Immature natural killer cell (primary cell): ENCODE data around the gene ICA1. TPM values are rescaled to one million over a fixed set of nuclear protein-coding genes. Genes with fewer than 3 reads are reported as not detected.

Experiments used
- DNase-seq, 3 donors: peaks; one replicate each; pipeline ENCODE4 v3.0.0; 2022; ENCODE audit warnings: mixed read lengths in 1 of 3
- H3K27ac Mint-ChIP-seq, 6 donors: one replicate each; pipeline ENCODE4 v1.8.0; 2020; ENCODE audit warnings: mixed read lengths in 6 of 6, mild to moderate bottlenecking in 5 of 6, inconsistent platforms in 4 of 6, moderate library complexity in 3 of 6
- H3K27me3 Mint-ChIP-seq, 3 donors: one replicate each; pipeline ENCODE4 v1.8.0; 2020 to 2021; ENCODE audit warnings: low read depth in 3 of 3, mild to moderate bottlenecking in 3 of 3, mixed read lengths in 3 of 3, moderate library complexity in 3 of 3, inconsistent platforms in 1 of 3
- H3K36me3 Mint-ChIP-seq, 3 donors: one replicate each; pipeline ENCODE4 v1.8.0; 2020; ENCODE audit warnings: mixed read lengths in 3 of 3, inconsistent platforms in 2 of 3, mild to moderate bottlenecking in 2 of 3
- H3K4me1 Mint-ChIP-seq, 2 donors: one replicate each; pipeline ENCODE4 v1.8.0; 2020; ENCODE audit warnings: inconsistent platforms in 2 of 2, mild to moderate bottlenecking in 2 of 2, mixed read lengths in 2 of 2, moderate library complexity in 1 of 2
- H3K4me3 Mint-ChIP-seq, 5 donors: one replicate each; pipeline ENCODE4 v1.8.0; 2020; ENCODE audit warnings: mild to moderate bottlenecking in 5 of 5, mixed read lengths in 5 of 5, inconsistent platforms in 3 of 5, moderate library complexity in 3 of 5
- H3K9me3 Mint-ChIP-seq, 6 donors: one replicate each; pipeline ENCODE4 v1.8.0; 2020; ENCODE audit warnings: mild to moderate bottlenecking in 6 of 6, mixed read lengths in 6 of 6, inconsistent platforms in 4 of 6, moderate library complexity in 3 of 6
- polyA plus RNA-seq, 3 donors: library from polyadenylated mRNA; unstranded; fragments of 300-500 nt; fragmentation: Illumina TruSeq; gene quantifications; one replicate each; pipeline ENCODE4 v1.2.3, GENCODE V29; 2021

ICA1 gene
- polyA plus RNA-seq, 3 donors from 2014 or later = 3.8 to 6.9 (median 5.0) TPM

GRCh38 chr7:8165150-8165549, 96.8 kb downstream of the ICA1 start:
- Mint-ChIP-seq H3K36me3 (no peaks in the 10 kb centered on the region), H3K9me3 (no peaks in the 10 kb centered on the region), H3K4me1 (no peaks in the 10 kb centered on the region), H3K27ac (no peak overlapping the region), H3K27me3 (no peaks in the 10 kb centered on the region), H3K4me3 (no peak overlapping the region)
- no peak for DNase-seq

GRCh38 chr7:8162181-8162580, 99.8 kb downstream of the ICA1 start:
- DNase-seq = no peak
- Mint-ChIP-seq H3K4me3 (no peak overlapping the region), H3K9me3 (no peaks in the 10 kb centered on the region), H3K4me1 (no peaks in the 10 kb centered on the region), H3K36me3 (peaks cover 0 to 3% (median 0%) of the 10 kb centered on the region in 3 donors), H3K27me3 (no peaks in the 10 kb centered on the region), H3K27ac (no peak overlapping the region)

GRCh38 chr7:8161364-8161828, 100.6 kb downstream of the ICA1 start:
- Mint-ChIP-seq H3K4me3 (no peak overlapping the region), H3K4me1 (no peaks in the 10 kb centered on the region), H3K9me3 (no peaks in the 10 kb centered on the region), H3K27me3 (no peaks in the 10 kb centered on the region), H3K36me3 (peaks cover 0 to 5% (median 0%) of the 10 kb centered on the region in 3 donors), H3K27ac (no peak overlapping the region)
- DNase-seq = no peak

GRCh38 chr7:8160779-8161345, 101.1 kb downstream of the ICA1 start:
- H3K27ac Mint-ChIP-seq = no peak overlapping the region
- H3K27me3 Mint-ChIP-seq = no peaks in the 10 kb centered on the region
- H3K4me3 Mint-ChIP-seq = no peak overlapping the region
- peaks cover 0 to 5% (median 0%) of the 10 kb centered on the region in 3 donors for H3K36me3 Mint-ChIP-seq
- no peak for DNase-seq
- H3K9me3 Mint-ChIP-seq = no peaks in the 10 kb centered on the region
- H3K4me1 Mint-ChIP-seq = peaks cover 0 to under 1% of the 10 kb centered on the region in 2 donors

GRCh38 chr7:8160250-8160649, 101.7 kb downstream of the ICA1 start:
- peaks cover 0 to 5% (median 0%) of the 10 kb centered on the region in 3 donors for H3K36me3 Mint-ChIP-seq
- H3K27ac Mint-ChIP-seq = no peak overlapping the region
- H3K4me3 Mint-ChIP-seq = no peak overlapping the region
- H3K27me3 Mint-ChIP-seq = no peaks in the 10 kb centered on the region
- peaks cover 2 to 7% of the 10 kb centered on the region in 2 donors for H3K4me1 Mint-ChIP-seq
- H3K9me3 Mint-ChIP-seq = no peaks in the 10 kb centered on the region
- no peak for DNase-seq

GRCh38 chr7:8159595-8159994, 102.4 kb downstream of the ICA1 start:
- Mint-ChIP-seq H3K27me3 (no peaks in the 10 kb centered on the region), H3K27ac (no peak overlapping the region), H3K4me3 (no peak overlapping the region), H3K4me1 (peaks cover 4 to 13% of the 10 kb centered on the region in 2 donors), H3K36me3 (peaks cover 0 to 5% (median 0%) of the 10 kb centered on the region in 3 donors), H3K9me3 (no peaks in the 10 kb centered on the region)
- no peak for DNase-seq

- H3K27ac Mint-ChIP-seq = peak overlapping the region in 1 of 6 donors; percentile 14
These were observed 104.7 kb downstream of the ICA1 start for GRCh38 chr7:8157296-8157695.

GRCh38 chr7:8155836-8156235, 106.1 kb downstream of the ICA1 start:
- Mint-ChIP-seq H3K4me1 (peaks cover 30 to 43% of the 10 kb centered on the region in 2 donors), H3K9me3 (peaks cover 0 to 16% (median 5%) of the 10 kb centered on the region in 6 donors), H3K4me3 (no peak overlapping the region), H3K27me3 (peaks cover 11 to 22% (median 18%) of the 10 kb centered on the region in 3 donors), H3K36me3 (peaks cover 0 to 5% (median 0%) of the 10 kb centered on the region in 3 donors), H3K27ac (no peak overlapping the region)
- no peak for DNase-seq

More at GRCh38 chr7:8157296-8157695, 104.7 kb downstream of the ICA1 start:
- no peak for DNase-seq
- Mint-ChIP-seq H3K36me3 (peaks cover 0 to 5% (median 0%) of the 10 kb centered on the region in 3 donors), H3K4me3 (no peak overlapping the region), H3K4me1 (peaks cover 19 to 32% of the 10 kb centered on the region in 2 donors), H3K27me3 (peaks cover 9 to 13% (median 12%) of the 10 kb centered on the region in 3 donors), H3K9me3 (peaks cover 0 to 9% (median 5%) of the 10 kb centered on the region in 6 donors)

- peaks cover 41 to 56% of the 10 kb centered on the region in 2 donors for H3K4me1 Mint-ChIP-seq
- peak overlapping the region in 1 of 6 donors; percentile 34 for H3K27ac Mint-ChIP-seq
- H3K4me3 Mint-ChIP-seq = peak overlapping the region in 3 of 5 donors; percentile 15 to 46 (median 45)
- DNase-seq = no peak
- peaks cover 11 to 24% (median 18%) of the 10 kb centered on the region in 3 donors for H3K27me3 Mint-ChIP-seq
- H3K36me3 Mint-ChIP-seq = peaks cover 0 to 5% (median 0%) of the 10 kb centered on the region in 3 donors
- peaks cover 0 to 16% (median 5%) of the 10 kb centered on the region in 6 donors for H3K9me3 Mint-ChIP-seq
These were observed 107.7 kb downstream of the ICA1 start for GRCh38 chr7:8154272-8154671.

GRCh38 chr7:8152489-8153192, 109.3 kb downstream of the ICA1 start:
- DNase-seq = peak; percentile 56 to 64 (median 63)
- Mint-ChIP-seq H3K4me3 (peak overlapping the region in 4 of 5 donors; percentile 11 to 81 (median 33)), H3K27me3 (peaks cover 11 to 24% (median 18%) of the 10 kb centered on the region in 3 donors), H3K9me3 (peaks cover 0 to 16% (median 5%) of the 10 kb centered on the region in 6 donors), H3K36me3 (peaks cover 0 to 5% (median 0%) of the 10 kb centered on the region in 3 donors), H3K27ac (peak overlapping the region; percentile 71 to 96 (median 86)), H3K4me1 (peaks cover 56 to 72% of the 10 kb centered on the region in 2 donors)

- Mint-ChIP-seq H3K4me1 (peaks cover 61 to 81% of the 10 kb centered on the region in 2 donors), H3K4me3 (no peak overlapping the region), H3K27ac (peak overlapping the region in 2 of 6 donors; percentile 80 to 96), H3K27me3 (peaks cover 11 to 24% (median 18%) of the 10 kb centered on the region in 3 donors), H3K36me3 (peaks cover 0 to 2% (median 0%) of the 10 kb centered on the region in 3 donors), H3K9me3 (peaks cover 0 to 16% (median 5%) of the 10 kb centered on the region in 6 donors)
- DNase-seq = no peak
These were observed 110.7 kb downstream of the ICA1 start for GRCh38 chr7:8151161-8151725.

GRCh38 chr7:8149222-8149621, 112.7 kb downstream of the ICA1 start:
- Mint-ChIP-seq H3K4me3 (peak overlapping the region; percentile 9 to 49 (median 18)), H3K27me3 (peaks cover 11 to 24% (median 18%) of the 10 kb centered on the region in 3 donors), H3K36me3 (peaks cover 0 to 10% (median 3%) of the 10 kb centered on the region in 3 donors), H3K4me1 (peaks cover 55 to 75% of the 10 kb centered on the region in 2 donors), H3K9me3 (peaks cover 0 to 16% (median 5%) of the 10 kb centered on the region in 6 donors), H3K27ac (peak overlapping the region in 4 of 6 donors; percentile 23 to 39 (median 30))
- DNase-seq = no peak

GRCh38 chr7:8147760-8148463, 114.1 kb downstream of the ICA1 start:
- peaks cover 49 to 73% of the 10 kb centered on the region in 2 donors for H3K4me1 Mint-ChIP-seq
- no peak overlapping the region for H3K4me3 Mint-ChIP-seq
- H3K27me3 Mint-ChIP-seq = peaks cover 8 to 17% (median 12%) of the 10 kb centered on the region in 3 donors
- peaks cover 0 to 10% (median 3%) of the 10 kb centered on the region in 3 donors for H3K36me3 Mint-ChIP-seq
- DNase-seq = no peak
- peaks cover 0 to 13% (median 3%) of the 10 kb centered on the region in 6 donors for H3K9me3 Mint-ChIP-seq
- H3K27ac Mint-ChIP-seq = peak overlapping the region in 1 of 6 donors; percentile 34
